ENCODE results near the gene RAI14. TPM values are rescaled to one million over a fixed set of nuclear protein-coding genes. Genes with fewer than 3 reads are reported as not detected.
A peak's percentile ranks its signal among the peaks of the same experiment; 100 is the strongest.

Gene RAI14
- total RNA-seq, 1 donor from 2014 or later, result 127 TPM

- H3K9me3 Mint-ChIP-seq (ENCODE audit: unreplicated experiment), result no peaks in the 10 kb centered on the region
- no peak for TF ChIP-seq CTCF (IDR thresholded peaks at IDR 0.05; ENCODE audit: unreplicated experiment)
- no peak overlapping the region for H3K27ac Mint-ChIP-seq (ENCODE audit: unreplicated experiment)
- peaks cover 8% of the 10 kb centered on the region for H3K4me1 Mint-ChIP-seq (ENCODE audit: unreplicated experiment)
- no peak overlapping the region for H3K4me3 Mint-ChIP-seq (ENCODE audit: unreplicated experiment)
- H3K36me3 Mint-ChIP-seq (ENCODE audit: low read depth, unreplicated experiment), result no peaks in the 10 kb centered on the region
- DNase-seq (ENCODE audit: low spot score), result no peak
- peaks cover 1% of the 10 kb centered on the region for H3K27me3 Mint-ChIP-seq (ENCODE audit: unreplicated experiment)
Measured at GRCh38 chr5:34632807-34633422, 23.2 kb upstream of the RAI14 start.

- Mint-ChIP-seq H3K27me3 (ENCODE audit: unreplicated experiment) (no peaks in the 10 kb centered on the region), H3K4me3 (ENCODE audit: unreplicated experiment) (no peak overlapping the region), H3K27ac (ENCODE audit: unreplicated experiment) (no peak overlapping the region), H3K9me3 (ENCODE audit: unreplicated experiment) (no peaks in the 10 kb centered on the region), H3K36me3 (ENCODE audit: low read depth, unreplicated experiment) (no peaks in the 10 kb centered on the region), H3K4me1 (ENCODE audit: unreplicated experiment) (peaks cover 5% of the 10 kb centered on the region)
- no peak for TF ChIP-seq CTCF (IDR thresholded peaks at IDR 0.05; ENCODE audit: unreplicated experiment)
- no peak for DNase-seq (ENCODE audit: low spot score)
Measured at GRCh38 chr5:34639852-34640626, 16.1 kb upstream of the RAI14 start.

DNA sequence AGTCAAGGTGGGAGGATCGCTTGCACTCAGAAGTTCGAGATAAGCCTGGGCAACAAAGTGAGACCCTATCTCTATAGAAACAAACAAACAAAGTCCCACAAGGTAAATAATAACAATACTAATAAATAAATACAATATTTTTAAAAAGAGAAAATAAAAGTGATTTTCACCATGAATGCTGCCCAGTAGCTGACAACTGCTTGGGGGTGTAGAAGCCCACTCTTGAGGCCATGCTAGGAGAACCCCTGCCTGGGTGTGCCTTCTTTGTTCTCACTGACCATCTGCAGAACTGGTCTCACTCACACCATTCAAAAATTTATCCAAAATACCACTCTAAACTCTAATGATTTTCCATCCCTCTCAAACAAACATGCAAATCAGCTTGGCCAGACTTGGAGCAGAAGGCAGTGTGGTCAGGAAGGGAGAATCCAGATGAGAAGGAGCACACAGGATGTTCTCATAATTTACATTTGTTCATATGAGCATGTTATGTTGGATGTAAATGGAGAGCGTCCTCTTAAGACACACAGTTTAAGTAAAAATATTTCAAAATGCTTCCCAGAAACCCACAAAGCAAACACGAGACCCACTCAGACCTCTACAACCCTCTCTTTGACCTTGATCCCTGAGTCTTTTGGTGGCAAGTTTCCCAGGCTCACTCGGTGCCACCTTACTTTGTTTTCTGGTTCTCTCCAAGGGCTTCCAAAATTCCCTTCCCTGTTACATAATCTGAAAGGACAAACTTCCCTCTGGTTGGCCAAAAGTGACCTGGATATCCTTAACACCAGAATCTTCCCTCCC, 7.9 kb upstream of the RAI14 start:
- H3K27me3 Mint-ChIP-seq (ENCODE audit: unreplicated experiment), result peaks cover 2% of the 10 kb centered on the region
- TF ChIP-seq CTCF (IDR thresholded peaks at IDR 0.05; ENCODE audit: unreplicated experiment), result no peak
- H3K9me3 Mint-ChIP-seq (ENCODE audit: unreplicated experiment), result no peaks in the 10 kb centered on the region
- DNase-seq (ENCODE audit: low spot score), result no peak
- peak overlapping the region; percentile 40 for H3K4me3 Mint-ChIP-seq (ENCODE audit: unreplicated experiment)
- H3K4me1 Mint-ChIP-seq (ENCODE audit: unreplicated experiment), result peaks cover 9% of the 10 kb centered on the region
- peaks cover 12% of the 10 kb centered on the region for H3K36me3 Mint-ChIP-seq (ENCODE audit: low read depth, unreplicated experiment)
- H3K27ac Mint-ChIP-seq (ENCODE audit: unreplicated experiment), result no peak overlapping the region

DNA sequence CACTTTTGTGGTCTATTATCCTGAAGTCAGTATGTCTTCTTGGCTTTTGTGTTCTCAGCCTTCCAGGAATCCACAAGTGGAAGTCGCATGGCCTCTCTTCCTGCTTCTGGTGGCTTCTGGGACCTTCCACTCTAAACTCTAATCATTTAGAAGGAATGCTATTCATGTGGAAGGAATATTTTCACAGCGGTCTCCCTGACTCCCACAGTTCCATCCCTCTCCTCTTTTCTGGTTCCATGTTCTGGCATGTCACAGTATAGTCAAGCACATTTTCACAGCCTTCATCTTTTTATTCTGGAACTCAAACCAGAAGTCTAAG, 7.3 kb upstream of the RAI14 start:
- no peak overlapping the region for H3K27ac Mint-ChIP-seq (ENCODE audit: unreplicated experiment)
- peaks cover 9% of the 10 kb centered on the region for H3K4me1 Mint-ChIP-seq (ENCODE audit: unreplicated experiment)
- no peak for TF ChIP-seq CTCF (IDR thresholded peaks at IDR 0.05; ENCODE audit: unreplicated experiment)
- DNase-seq (ENCODE audit: low spot score), result no peak
- H3K36me3 Mint-ChIP-seq (ENCODE audit: low read depth, unreplicated experiment), result peaks cover 12% of the 10 kb centered on the region
- no peak overlapping the region for H3K4me3 Mint-ChIP-seq (ENCODE audit: unreplicated experiment)
- no peaks in the 10 kb centered on the region for H3K9me3 Mint-ChIP-seq (ENCODE audit: unreplicated experiment)
- peaks cover 2% of the 10 kb centered on the region for H3K27me3 Mint-ChIP-seq (ENCODE audit: unreplicated experiment)
